ENCODE data around the gene ACY1.

- TF ChIP-seq CTCF (IDR thresholded peaks at IDR 0.05; ENCODE audit: extremely low read depth in 1 of 2, insufficient read depth in 1 of 2, low read depth in 1 of 2, low read length in 2 of 2) (no peak), POLR2AphosphoS5 (IDR thresholded peaks at IDR 0.05; ENCODE audit: insufficient read depth, low read depth, low read length) (no peak), POLR2A (IDR thresholded peaks at IDR 0.05; ENCODE audit: low read depth, low read length) (no peak), MYC (IDR thresholded peaks at IDR 0.05; ENCODE audit: low read depth, low read length) (no peak), EZH2 (IDR thresholded peaks at IDR 0.05; ENCODE audit: borderline replicate concordance, low read depth, low read length, severe bottlenecking) (no peak)
Observed at GRCh38 chr3:51966922-51967383, 16.4 kb upstream of the ACY1 start.

Data from endothelial cell of umbilical vein (primary cell).